Measurements from ENCODE around the gene IL32.

IL32 gene

DNA sequence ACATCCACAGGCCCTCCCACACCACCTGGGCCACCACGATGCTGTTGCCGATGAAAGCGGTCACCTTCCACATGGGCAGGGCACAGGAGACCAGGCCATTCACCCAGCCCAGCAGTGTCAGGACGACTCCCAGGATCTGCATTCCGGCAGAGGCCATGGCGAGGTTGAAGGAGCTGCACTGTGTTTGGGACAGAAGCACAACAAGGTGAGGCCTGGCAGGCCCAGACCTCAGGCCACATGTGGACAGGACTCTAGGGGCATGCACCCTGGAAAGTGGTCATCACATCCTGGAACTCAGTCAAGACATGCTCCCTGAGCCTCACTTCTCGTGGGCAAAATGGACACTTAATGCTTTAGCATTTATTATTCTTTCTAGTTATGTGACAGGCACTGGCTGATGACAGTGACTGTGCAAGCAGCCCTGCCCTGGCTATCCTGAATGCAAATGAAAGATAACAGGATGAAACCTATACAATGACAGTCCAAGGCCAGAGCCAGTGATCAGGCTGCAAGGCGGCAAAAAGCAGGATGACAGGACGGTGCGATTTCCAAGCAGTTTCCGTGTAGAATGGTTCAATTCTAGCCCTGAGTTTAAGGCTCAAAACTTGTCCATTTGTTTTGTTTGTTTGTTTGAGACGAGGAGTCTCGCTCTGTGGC lies 49.4 kb upstream of the IL32 start (continued):
- TF ChIP-seq ZFP30 (CRISPR knock-in tag; IDR thresholded peaks at IDR 0.05) (no peak), ZC3H10 (CRISPR knock-in tag; IDR thresholded peaks at IDR 0.05) (no peak)

DNA sequence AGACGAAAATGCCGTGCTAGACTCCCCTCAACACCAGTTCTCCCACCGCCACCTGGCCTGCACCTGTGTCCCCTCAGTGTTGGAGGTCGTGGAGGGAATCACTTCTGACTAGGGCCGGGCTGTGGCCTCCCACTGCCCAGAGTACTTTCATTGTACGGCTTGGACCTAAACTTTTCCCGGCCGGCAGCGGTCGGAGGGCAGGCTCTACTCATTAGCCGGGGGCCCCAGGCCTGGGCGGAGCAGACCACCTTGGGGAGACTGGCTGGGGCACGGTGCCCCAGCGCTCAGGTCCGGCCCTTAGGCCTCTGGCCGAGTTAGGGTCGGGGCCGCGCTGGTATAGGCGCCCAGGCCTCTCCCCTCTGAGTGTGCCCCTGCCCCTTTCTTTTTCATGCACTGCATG lies 48.1 kb upstream of the IL32 start:
- TF ChIP-seq ISL1 (CRISPR knock-in tag; IDR thresholded peaks at IDR 0.05), result no peak
- TF ChIP-seq ZC3H10 (CRISPR knock-in tag; IDR thresholded peaks at IDR 0.05), result no peak
- TF ChIP-seq, protein P1, sequence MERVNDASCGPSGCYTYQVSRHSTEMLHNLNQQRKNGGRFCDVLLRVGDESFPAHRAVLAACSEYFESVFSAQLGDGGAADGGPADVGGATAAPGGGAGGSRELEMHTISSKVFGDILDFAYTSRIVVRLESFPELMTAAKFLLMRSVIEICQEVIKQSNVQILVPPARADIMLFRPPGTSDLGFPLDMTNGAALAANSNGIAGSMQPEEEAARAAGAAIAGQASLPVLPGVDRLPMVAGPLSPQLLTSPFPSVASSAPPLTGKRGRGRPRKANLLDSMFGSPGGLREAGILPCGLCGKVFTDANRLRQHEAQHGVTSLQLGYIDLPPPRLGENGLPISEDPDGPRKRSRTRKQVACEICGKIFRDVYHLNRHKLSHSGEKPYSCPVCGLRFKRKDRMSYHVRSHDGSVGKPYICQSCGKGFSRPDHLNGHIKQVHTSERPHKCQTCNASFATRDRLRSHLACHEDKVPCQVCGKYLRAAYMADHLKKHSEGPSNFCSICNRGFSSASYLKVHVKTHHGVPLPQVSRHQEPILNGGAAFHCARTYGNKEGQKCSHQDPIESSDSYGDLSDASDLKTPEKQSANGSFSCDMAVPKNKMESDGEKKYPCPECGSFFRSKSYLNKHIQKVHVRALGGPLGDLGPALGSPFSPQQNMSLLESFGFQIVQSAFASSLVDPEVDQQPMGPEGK (CRISPR knock-in tag; IDR thresholded peaks at IDR 0.05; ENCODE audit: borderline replicate concordance), result no peak
- no peak for TF ChIP-seq ARNTL (CRISPR knock-in tag; IDR thresholded peaks at IDR 0.05; ENCODE audit: borderline replicate concordance, low read depth)
- TF ChIP-seq RARB (CRISPR knock-in tag; IDR thresholded peaks at IDR 0.05), result no peak
- TF ChIP-seq, protein P2, sequence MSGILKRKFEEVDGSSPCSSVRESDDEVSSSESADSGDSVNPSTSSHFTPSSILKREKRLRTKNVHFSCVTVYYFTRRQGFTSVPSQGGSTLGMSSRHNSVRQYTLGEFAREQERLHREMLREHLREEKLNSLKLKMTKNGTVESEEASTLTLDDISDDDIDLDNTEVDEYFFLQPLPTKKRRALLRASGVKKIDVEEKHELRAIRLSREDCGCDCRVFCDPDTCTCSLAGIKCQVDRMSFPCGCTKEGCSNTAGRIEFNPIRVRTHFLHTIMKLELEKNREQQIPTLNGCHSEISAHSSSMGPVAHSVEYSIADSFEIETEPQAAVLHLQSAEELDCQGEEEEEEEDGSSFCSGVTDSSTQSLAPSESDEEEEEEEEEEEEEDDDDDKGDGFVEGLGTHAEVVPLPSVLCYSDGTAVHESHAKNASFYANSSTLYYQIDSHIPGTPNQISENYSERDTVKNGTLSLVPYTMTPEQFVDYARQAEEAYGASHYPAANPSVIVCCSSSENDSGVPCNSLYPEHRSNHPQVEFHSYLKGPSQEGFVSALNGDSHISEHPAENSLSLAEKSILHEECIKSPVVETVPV (CRISPR knock-in tag; IDR thresholded peaks at IDR 0.05), result no peak
- ATAC-seq, result no peak

DNA sequence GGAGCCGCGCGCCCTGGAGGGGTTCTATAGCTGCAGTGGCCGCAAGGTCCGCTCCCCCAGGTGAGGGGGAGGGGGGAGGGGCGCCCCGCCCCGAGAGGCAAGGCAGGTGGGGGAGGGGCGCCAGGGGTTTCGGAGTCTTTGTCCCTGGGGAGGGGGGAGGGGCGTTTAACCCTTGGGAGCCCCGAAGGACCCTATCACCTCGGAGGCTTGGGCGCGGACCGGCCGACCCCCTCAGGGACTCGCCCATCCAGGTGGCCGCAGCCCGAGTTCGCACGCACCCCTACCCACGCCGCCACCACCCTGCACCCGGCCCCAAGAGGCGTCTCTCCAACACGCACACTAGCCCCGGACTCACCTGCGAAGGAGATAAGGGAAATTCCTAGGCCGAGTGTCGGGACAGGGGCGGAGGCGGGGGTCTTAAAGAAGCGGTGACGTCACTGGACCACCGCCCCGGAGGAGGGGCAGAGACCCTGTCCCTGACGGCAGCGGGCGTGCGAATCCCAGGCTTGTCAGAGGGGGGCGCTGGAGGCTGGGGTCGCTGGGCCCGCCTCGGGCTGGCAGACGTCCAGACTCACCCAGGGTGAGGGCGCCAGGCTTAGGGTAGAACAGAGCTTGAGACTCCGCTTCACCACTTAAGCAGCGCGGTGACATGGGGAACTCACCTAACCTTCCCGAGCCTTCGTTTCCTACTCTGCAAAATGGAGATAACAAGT lies 47.5 kb upstream of the IL32 start, which contains the start of gene CLDN6:
CLDN6 (minus strand) TSS at position 390 of the 713 bp plus-strand sequence. CDS start 2,162 bp downstream, outside the sequence.
- TF ChIP-seq RARB (CRISPR knock-in tag; IDR thresholded peaks at IDR 0.05) (no peak), ZFP30 (CRISPR knock-in tag; IDR thresholded peaks at IDR 0.05) (no peak), TOX (CRISPR knock-in tag; IDR thresholded peaks at IDR 0.05; ENCODE audit: borderline replicate concordance) (no peak), SNAI2 (CRISPR knock-in tag; IDR thresholded peaks at IDR 0.05) (no peak), OSR1 (CRISPR knock-in tag; IDR thresholded peaks at IDR 0.05) (no peak), ARNTL (CRISPR knock-in tag; IDR thresholded peaks at IDR 0.05; ENCODE audit: borderline replicate concordance, low read depth) (no peak), ZC3H10 (CRISPR knock-in tag; IDR thresholded peaks at IDR 0.05) (no peak), ZFP3 (CRISPR knock-in tag; IDR thresholded peaks at IDR 0.05) (no peak), ZNF8 (CRISPR knock-in tag; IDR thresholded peaks at IDR 0.05) (no peak), CSDC2 (CRISPR knock-in tag; IDR thresholded peaks at IDR 0.05) (no peak), GLIS3 (CRISPR knock-in tag; IDR thresholded peaks at IDR 0.05) (no peak), ZNF70 (CRISPR knock-in tag; IDR thresholded peaks at IDR 0.05) (no peak), PPARA (CRISPR knock-in tag; IDR thresholded peaks at IDR 0.05; ENCODE audit: borderline replicate concordance) (no peak), ISL1 (CRISPR knock-in tag; IDR thresholded peaks at IDR 0.05) (no peak), ESRRG (CRISPR knock-in tag; IDR thresholded peaks at IDR 0.05) (no peak)
- TF ChIP-seq, protein P3, sequence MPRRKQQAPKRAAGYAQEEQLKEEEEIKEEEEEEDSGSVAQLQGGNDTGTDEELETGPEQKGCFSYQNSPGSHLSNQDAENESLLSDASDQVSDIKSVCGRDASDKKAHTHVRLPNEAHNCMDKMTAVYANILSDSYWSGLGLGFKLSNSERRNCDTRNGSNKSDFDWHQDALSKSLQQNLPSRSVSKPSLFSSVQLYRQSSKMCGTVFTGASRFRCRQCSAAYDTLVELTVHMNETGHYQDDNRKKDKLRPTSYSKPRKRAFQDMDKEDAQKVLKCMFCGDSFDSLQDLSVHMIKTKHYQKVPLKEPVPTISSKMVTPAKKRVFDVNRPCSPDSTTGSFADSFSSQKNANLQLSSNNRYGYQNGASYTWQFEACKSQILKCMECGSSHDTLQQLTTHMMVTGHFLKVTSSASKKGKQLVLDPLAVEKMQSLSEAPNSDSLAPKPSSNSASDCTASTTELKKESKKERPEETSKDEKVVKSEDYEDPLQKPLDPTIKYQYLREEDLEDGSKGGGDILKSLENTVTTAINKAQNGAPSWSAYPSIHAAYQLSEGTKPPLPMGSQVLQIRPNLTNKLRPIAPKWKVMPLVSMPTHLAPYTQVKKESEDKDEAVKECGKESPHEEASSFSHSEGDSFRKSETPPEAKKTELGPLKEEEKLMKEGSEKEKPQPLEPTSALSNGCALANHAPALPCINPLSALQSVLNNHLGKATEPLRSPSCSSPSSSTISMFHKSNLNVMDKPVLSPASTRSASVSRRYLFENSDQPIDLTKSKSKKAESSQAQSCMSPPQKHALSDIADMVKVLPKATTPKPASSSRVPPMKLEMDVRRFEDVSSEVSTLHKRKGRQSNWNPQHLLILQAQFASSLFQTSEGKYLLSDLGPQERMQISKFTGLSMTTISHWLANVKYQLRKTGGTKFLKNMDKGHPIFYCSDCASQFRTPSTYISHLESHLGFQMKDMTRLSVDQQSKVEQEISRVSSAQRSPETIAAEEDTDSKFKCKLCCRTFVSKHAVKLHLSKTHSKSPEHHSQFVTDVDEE (CRISPR knock-in tag; IDR thresholded peaks at IDR 0.05), result no peak
- TF ChIP-seq, protein P1 (CRISPR knock-in tag; IDR thresholded peaks at IDR 0.05; ENCODE audit: borderline replicate concordance), result no peak
- TF ChIP-seq, protein P4, sequence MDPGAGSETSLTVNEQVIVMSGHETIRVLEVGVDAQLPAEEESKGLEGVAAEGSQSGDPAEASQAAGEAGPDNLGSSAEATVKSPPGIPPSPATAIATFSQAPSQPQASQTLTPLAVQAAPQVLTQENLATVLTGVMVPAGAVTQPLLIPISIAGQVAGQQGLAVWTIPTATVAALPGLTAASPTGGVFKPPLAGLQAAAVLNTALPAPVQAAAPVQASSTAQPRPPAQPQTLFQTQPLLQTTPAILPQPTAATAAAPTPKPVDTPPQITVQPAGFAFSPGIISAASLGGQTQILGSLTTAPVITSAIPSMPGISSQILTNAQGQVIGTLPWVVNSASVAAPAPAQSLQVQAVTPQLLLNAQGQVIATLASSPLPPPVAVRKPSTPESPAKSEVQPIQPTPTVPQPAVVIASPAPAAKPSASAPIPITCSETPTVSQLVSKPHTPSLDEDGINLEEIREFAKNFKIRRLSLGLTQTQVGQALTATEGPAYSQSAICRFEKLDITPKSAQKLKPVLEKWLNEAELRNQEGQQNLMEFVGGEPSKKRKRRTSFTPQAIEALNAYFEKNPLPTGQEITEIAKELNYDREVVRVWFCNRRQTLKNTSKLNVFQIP (CRISPR knock-in tag; IDR thresholded peaks at IDR 0.05; ENCODE audit: borderline replicate concordance, low read depth), result no peak
- TF ChIP-seq, protein P5, sequence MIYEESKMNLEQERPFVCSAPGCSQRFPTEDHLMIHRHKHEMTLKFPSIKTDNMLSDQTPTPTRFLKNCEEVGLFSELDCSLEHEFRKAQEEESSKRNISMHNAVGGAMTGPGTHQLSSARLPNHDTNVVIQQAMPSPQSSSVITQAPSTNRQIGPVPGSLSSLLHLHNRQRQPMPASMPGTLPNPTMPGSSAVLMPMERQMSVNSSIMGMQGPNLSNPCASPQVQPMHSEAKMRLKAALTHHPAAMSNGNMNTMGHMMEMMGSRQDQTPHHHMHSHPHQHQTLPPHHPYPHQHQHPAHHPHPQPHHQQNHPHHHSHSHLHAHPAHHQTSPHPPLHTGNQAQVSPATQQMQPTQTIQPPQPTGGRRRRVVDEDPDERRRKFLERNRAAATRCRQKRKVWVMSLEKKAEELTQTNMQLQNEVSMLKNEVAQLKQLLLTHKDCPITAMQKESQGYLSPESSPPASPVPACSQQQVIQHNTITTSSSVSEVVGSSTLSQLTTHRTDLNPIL (CRISPR knock-in tag; IDR thresholded peaks at IDR 0.05; ENCODE audit: low read depth), result no peak
- TF ChIP-seq, protein P2 (CRISPR knock-in tag; IDR thresholded peaks at IDR 0.05), result no peak
- no peak for ATAC-seq

All from SK-N-SH treated with all-trans-retinoic acid at 6 μM for 48 hours (cell line).